HG02943 (cell line): Measurements from ENCODE around the gene CFAP77.

Source experiments
- ATAC-seq: cut with Tn5 transposase; IDR thresholded peaks from one replicate; pipeline ENCODE4 v1.9.1; 2021; ENCODE audit warnings: mild to moderate bottlenecking, low read depth, moderate library complexity; ENCODE audit not compliant: unreplicated experiment

CFAP77 gene

GRCh38 chr9:132589148-132590036 is 179.4 kb downstream of the CFAP77 start:
- ATAC-seq, result no peak

- ATAC-seq, result no peak
Observed at GRCh38 chr9:132590037-132590317, 180.0 kb downstream of the CFAP77 start.

DNA sequence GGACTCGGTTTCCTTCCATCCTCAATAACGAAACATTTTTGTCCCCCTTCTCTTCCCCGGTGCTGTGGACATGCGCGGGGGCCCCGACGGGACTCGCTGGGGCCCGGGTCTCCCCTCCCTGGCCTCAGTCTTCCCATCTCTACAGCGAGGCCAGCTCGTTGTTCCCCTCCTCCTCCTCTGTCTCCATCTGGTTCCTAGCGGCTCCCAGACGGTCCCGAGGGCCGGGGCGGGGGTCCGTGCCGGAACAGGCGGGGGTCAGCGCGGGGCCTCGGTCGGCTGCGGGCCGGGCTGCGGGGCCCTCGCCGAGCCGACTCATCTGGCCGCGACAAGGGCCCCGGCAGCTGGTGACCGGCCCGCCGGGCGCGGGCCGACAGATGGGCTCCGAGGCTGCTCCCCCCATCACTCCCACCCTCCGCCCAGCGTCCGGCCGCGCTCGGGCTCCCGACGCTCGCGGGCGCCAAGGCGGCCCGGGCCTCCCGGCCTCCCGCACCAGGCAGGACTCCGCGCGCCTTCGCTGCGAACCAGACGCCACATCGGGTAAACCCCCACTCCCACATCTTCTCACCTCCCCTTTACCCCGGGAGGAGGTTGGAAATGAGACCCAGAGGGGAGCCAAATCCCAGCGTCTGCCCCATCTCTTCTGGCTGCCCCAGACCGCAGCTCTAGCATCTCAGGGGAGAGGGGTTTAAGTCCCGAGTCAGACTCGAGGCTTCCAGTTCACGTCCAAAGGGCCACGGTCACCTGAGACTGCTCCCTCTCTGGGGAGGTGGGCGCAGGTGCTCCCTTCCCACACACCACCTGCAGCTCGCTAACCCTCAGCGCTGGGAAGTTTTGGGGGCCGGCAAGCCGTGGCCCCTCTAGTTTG is 180.5 kb downstream of the CFAP77 start:
- ATAC-seq, result no peak

- no peak for ATAC-seq
Observed at GRCh38 chr9:132591244-132591643, 181.2 kb downstream of the CFAP77 start.

DNA sequence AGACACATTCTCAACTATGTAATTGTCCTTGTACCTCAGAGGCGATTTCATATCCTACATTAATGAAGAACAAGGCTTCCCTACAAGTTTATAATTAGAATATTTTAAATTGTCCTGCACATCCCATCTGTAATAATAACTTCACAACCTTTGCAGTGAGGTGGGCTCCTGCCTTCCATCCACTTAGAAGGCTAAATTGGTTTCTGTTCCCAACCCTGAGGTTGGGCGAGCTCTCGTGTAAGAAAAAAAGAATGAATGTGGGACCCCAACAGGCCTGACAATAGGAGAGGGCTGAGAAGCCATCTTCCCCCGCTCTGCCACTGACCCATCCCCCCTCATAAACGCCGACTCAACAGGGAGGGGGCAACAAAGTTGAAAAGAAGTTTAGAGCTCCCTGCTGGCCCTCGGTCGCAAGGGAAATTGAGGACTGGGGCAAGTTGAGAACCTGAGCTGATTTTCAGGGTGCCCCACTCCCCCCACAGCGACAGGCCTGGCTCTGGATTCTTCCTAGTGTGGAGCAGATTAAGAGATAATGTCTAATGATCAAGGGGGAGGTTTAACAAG is 181.8 kb downstream of the CFAP77 start:
- ATAC-seq, result no peak

DNA sequence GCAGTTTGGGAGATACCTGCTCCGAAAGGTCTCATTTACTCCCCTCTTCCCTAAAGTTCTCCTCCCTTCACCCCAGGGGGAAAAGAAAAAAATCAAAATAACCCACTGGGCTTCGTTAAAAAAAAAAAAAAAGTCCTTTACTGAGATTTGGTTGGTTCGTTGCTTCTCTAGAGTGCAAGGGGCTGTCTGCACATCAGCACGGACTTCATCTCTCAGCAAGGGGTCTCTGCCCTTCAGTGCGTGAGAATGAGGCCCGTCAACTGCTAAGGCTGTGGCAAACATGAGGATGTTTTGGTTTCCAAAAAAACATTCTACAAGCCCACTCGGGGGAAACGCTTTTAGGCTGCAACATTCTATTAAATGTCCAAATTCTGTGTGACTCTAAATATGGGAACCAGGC is 182.4 kb downstream of the CFAP77 start:
- no peak for ATAC-seq

GRCh38 chr9:132594412-132594811 is 184.4 kb downstream of the CFAP77 start:
- ATAC-seq, result no peak

GRCh38 chr9:132595319-132595718 is 185.3 kb downstream of the CFAP77 start:
- no peak for ATAC-seq

GRCh38 chr9:132596200-132596599 is 186.2 kb downstream of the CFAP77 start:
- no peak for ATAC-seq

DNA sequence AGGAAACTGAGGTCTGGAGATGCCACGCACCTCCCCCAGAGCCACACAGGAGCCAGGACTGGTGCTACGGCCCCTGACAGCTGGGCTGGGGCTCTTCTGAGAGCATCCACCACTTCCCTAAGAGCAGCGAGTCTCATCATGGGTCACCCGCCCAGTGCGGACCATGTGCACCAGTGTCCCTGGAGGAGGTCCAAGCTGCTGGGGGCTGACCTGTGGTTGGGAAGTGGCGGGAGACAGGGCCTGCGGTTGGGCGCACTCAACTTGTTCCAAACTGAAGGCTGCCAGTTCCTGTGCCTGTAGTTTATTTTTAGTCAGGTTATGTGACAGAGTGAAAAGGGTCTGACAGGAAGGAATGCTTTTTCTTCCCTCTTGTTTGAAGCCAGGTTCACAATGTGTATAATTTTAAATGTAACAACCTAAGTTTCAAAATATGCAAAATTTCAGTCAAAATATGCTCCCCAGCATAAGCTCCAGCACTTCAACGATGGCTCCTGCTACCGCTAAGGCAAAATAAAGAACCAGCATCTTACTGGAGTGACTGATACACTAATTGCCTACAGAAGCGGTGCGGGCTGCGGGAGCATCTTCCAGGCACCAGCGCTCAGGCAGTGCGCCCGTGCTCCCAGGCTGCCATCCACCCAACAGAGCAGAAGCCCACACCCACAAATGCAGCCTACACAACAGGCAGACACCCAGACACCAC is 187.2 kb downstream of the CFAP77 start:
- ATAC-seq, result no peak

DNA sequence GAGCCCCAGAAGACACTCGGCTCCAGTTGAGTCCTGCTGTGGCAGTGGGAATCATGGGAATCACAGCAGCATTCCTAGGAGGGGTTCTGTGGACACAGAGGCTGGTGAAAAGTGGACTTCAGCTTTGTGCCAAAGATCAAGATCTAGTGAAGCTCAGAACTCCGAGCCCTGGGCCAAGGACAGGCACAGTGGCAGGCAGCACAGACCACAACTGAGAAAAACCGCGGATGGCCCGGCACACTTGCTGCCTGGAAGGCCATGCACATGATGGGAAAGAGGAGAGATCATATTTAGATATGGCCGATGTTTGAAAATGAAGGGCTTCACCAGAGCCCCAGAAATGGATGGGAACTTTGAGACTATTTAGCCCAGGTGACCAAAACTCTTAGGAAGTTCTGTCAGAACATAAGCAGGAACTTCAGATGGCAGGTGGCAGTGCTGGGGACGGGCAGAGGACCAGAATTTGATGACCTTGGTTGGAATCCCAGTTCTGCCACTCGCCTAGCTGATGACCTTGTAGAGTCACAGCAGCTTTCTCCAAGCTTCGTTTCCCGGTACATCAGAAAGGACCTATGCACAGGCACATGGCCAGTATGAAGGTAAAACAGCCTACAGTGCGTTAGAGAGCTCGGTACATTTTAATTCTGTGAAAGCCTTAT is 190.4 kb downstream of the CFAP77 start:
- no peak for ATAC-seq

DNA sequence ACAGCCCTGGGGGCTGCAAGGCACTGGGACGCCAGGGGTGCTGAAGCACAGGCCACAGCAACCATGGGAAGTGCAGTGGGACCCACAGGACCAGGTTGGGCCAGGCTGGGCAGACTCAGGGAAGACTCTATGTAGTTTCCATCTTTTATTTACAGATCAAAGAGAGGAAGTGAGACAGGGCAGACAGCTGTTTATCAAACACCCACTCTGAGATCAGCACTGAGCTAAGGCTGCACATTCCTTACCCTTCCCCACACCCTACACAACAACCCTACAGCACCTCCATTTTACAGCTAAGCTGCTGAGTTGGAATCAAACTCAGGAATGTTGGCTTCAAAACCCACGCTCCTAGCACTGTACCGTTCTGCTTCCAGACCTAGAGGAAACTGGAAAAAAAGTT is 192.2 kb downstream of the CFAP77 start:
- no peak for ATAC-seq

DNA sequence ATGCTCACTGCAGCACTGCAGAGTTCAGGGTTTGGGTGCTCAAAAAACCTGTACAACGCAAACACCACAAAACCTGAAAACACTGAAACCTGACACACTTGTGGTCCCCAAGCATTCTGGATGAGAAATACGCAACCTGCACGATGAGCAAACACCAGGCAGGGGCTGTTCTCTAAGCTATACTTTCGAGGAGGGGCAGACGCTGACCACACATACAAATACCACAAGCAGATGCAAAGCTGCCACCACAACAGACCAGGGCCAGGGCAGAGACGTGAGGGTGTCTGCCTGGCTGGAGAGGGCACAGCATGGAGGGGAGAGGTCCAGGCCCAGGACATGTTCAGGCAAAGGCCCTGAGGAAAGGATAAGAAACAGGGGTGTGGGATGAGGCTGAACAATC is 195.4 kb downstream of the CFAP77 start:
- no peak for ATAC-seq

DNA sequence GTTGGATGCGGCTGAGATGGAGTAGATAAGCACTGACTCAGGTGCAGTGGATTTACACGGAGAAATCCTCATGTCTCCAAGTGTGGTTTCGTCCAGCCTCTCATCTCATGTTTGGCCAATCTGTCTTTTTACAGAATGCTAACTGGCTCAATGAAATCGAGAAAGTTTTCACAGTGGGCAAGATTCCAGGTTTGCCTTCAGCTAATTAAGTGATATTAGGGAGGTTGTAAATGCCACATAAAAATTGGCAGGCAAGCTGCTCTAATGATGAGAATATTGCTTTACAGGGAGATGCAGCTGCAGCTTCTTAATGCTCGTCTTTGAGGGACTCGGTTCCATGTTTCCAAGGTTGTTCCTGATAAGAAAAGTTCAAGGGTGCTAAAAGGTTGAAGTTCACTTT is 196.1 kb downstream of the CFAP77 start:
- no peak for ATAC-seq

- no peak for ATAC-seq
Observed at GRCh38 chr9:132609184-132609583, 199.2 kb downstream of the CFAP77 start.

GRCh38 chr9:132609829-132610228 is 199.8 kb downstream of the CFAP77 start:
- ATAC-seq, result no peak

DNA sequence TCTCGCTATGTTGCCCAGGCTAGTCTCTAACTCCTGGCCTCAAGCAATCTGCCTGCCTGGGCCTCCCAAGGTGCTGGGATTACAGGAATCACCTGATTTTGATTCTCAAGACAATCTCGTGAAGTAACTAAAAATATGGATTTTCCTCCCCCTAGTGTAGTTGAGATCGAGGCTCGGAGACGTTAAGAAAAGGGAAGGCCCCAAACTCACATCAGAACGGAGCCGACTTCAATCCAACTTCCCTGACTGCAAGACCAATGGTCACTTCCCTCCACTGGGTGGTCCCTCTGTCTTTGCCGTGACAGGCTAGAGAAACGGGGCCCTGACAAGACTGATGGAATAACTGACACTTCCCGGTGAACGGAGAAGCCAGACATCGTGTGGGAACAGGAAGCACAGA is 200.7 kb downstream of the CFAP77 start:
- no peak for ATAC-seq

GRCh38 chr9:132614324-132614723 is 204.3 kb downstream of the CFAP77 start:
- ATAC-seq, result no peak

- no peak for ATAC-seq
Observed at GRCh38 chr9:132615774-132616173, 205.8 kb downstream of the CFAP77 start.

DNA sequence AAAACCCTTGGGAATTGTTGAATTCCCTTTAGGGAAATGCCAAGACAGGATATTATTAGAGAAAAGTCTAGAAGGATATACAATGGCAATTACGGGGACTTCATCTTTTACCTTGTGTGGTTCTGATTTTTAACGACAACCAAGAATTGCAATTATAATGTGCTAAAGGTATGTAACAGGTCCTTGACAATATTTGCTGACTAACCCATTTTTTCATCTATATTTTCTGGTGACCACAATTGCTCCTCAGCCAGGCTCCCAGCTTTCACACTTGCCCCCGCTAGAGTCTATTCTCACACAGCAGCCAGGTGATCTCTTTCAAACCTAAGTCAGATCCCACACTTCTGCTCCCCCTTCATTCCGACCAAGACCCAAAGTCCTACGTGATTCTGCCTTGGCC is 206.7 kb downstream of the CFAP77 start:
- no peak for ATAC-seq
